ENCODE data around the gene HAGH.
"Not testable (repeated sequence)": the region's sequence is repeated elsewhere in the genome, so short reads cannot be mapped to it uniquely, and the experiment has no call there.

HAGH gene

GRCh38 chr16:1810106-1810505 is 16.5 kb downstream of the HAGH start:
- no peak for DNase-seq

GRCh38 chr16:1809281-1809801 is 17.3 kb downstream of the HAGH start:
- DNase-seq, result no peak

GRCh38 chr16:1808691-1809090 is 17.9 kb downstream of the HAGH start:
- DNase-seq, result no peak

GRCh38 chr16:1807626-1808025 is 19.0 kb downstream of the HAGH start:
- no peak for DNase-seq

GRCh38 chr16:1800701-1801100 is 25.9 kb downstream of the HAGH start:
- no peak for DNase-seq

- not testable (repeated sequence) for DNase-seq
Measured at GRCh38 chr16:1799263-1799662, 27.4 kb downstream of the HAGH start.

GRCh38 chr16:1794908-1795666 is 31.5 kb downstream of the HAGH start:
- DNase-seq, result no peak

- DNase-seq, result no peak
Measured at GRCh38 chr16:1794221-1794871, 32.3 kb downstream of the HAGH start.

- DNase-seq, result no peak
Measured at GRCh38 chr16:1793578-1794220, 32.9 kb downstream of the HAGH start, which contains the start of gene IGFALS. TSS of gene IGFALS (minus strand) at chr16:1793705. CDS start at chr16:1793652, 53 bp downstream.

GRCh38 chr16:1792836-1793577 is 33.6 kb downstream of the HAGH start:
- no peak for DNase-seq

- no peak for DNase-seq
Measured at GRCh38 chr16:1791943-1792812, 34.4 kb downstream of the HAGH start.

GRCh38 chr16:1791256-1791942 is 35.2 kb downstream of the HAGH start:
- DNase-seq, result no peak

GRCh38 chr16:1790611-1791255 is 35.9 kb downstream of the HAGH start:
- DNase-seq, result no peak

GRCh38 chr16:1790261-1790610 is 36.4 kb downstream of the HAGH start:
- no peak for DNase-seq

- DNase-seq, result no peak
Measured at GRCh38 chr16:1789643-1790045, 37.0 kb downstream of the HAGH start.

GRCh38 chr16:1788708-1789100 is 37.9 kb downstream of the HAGH start:
- no peak for DNase-seq

GRCh38 chr16:1788095-1788707 is 38.4 kb downstream of the HAGH start:
- no peak for DNase-seq

GRCh38 chr16:1787322-1788094 is 39.1 kb downstream of the HAGH start:
- no peak for DNase-seq

- DNase-seq, result no peak
Measured at GRCh38 chr16:1787056-1787321, 39.6 kb downstream of the HAGH start.
